ENCODE data around the gene CDO1. TPM values are rescaled to one million over a fixed set of nuclear protein-coding genes. Genes with fewer than 3 reads are reported as not detected.
A peak's percentile ranks its signal among the peaks of the same experiment; 100 is the strongest.

Gene CDO1
- polyA plus RNA-seq, 1 donor (not counting 4 experiments of a cell fraction or from before 2014, with no cell fraction given) = not detected

DNA sequence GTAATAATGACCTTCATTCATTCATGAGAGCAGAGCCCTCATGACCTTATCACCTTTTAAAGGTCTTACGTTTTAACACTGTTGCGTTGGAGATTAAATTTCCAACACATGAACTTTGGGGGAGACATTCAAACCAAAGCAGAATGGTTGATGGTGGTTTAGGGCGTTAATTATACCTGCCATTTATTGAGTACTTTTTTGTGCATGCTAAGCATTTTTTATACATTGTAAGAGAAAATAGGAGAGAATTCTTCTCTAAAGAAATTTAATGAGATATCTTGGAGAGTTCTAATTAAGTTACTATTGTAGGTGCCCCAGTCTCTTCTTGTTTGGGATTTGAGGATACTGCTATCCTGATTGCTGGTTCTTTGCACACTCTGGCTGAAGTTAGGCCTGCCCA, 37.7 kb upstream of the CDO1 start:
- H3K9me3 ChIP-seq (ENCODE audit: control insufficient read depth, low read depth, low read length) = no peaks in the 10 kb centered on the region
- H2AFZ ChIP-seq (ENCODE audit: control insufficient read depth, low read length) = no peak overlapping the region
- H3K9me1 ChIP-seq (ENCODE audit: control insufficient read depth, extremely low read depth, insufficient read depth, low read length) = no peaks in the 10 kb centered on the region
- no peaks in the 10 kb centered on the region for H4K20me1 ChIP-seq (ENCODE audit: control insufficient read depth, extremely low read depth, insufficient read depth, low read length)
- no peak overlapping the region for H3K9ac ChIP-seq (ENCODE audit: control insufficient read depth, extremely low read depth, insufficient read depth, low read length)
- peaks cover 96% of the 10 kb centered on the region for H3K79me2 ChIP-seq (ENCODE audit: control insufficient read depth, insufficient read depth, low read length)
- TF ChIP-seq CTCF (optimal IDR thresholded peaks at IDR 0.05 in 1 of 3, IDR thresholded peaks at IDR 0.05 in 1 of 3, conservative IDR thresholded peaks at IDR 0.05 in 1 of 3; ENCODE audit: extremely low read depth in 1 of 3, insufficient read depth in 2 of 3, low read length in 3 of 3) (no peak), EZH2 (IDR thresholded peaks at IDR 0.05; ENCODE audit: low read length) (no peak)
- no peaks in the 10 kb centered on the region for H3K27me3 ChIP-seq (ENCODE audit: control insufficient read depth, extremely low read depth, insufficient read depth, low read length)
- no peak overlapping the region for H3K4me2 ChIP-seq (ENCODE audit: control insufficient read depth, extremely low read depth, insufficient read depth, low read depth, low read length)
- dilution Hi-C loops (cut with MboI; ENCODE audit: extremely low pct_ligation_motif_present, low sequenced_read_pairs) = no loop called here
- FAIRE-seq = no peak
- no peak overlapping the region for H3K4me3 ChIP-seq (ENCODE audit: control insufficient read depth in 2 of 3, extremely low read depth in 1 of 3, insufficient read depth in 2 of 3, low read depth in 1 of 3, low read length in 3 of 3)
- peaks cover 23% of the 10 kb centered on the region for H3K4me1 ChIP-seq (ENCODE audit: control insufficient read depth, extremely low read depth, insufficient read depth, low read length)
- no peak for DNase-seq (ENCODE audit: low read depth, low spot score)
- no peaks in the 10 kb centered on the region for H3K36me3 ChIP-seq (ENCODE audit: control insufficient read depth in 2 of 2, extremely low read depth in 1 of 2, insufficient read depth in 2 of 2, low read length in 2 of 2)
- H3K27ac ChIP-seq (ENCODE audit: control insufficient read depth, insufficient read depth, low read length) = no peak overlapping the region

DNA sequence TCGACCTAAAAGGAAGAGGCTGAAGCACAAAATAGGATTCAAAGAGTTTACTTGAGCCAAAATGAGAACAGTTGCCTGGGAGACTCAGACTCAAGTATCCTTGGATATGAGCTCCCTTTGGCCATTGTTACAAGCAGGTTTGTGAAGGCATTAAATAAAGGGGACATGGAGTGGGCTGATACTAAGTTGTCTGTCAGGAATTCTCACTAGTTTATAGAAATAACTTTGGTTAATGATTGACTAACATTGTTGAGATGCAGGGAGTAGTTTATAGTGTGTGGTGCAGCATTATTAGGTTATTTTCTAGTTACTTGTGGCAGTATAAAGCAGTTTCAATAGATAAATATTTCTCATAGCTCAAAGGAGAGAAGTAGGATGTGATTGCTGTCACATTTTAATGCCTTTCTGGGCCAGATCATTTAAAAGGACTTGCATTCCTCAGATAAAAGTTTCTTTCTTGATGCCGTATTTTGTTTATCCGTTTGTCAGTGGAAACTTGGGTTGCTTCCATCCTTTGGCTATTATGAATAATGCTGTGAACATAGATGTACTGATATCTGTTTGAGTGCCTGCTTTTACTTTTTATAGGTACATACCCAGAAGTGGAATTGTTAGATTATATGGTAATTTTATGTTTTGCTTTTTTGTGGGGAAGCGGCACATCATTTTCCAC, 34.4 kb upstream of the CDO1 start:
- Histone ChIP-seq H2AFZ (ENCODE audit: control insufficient read depth, low read length) (no peak overlapping the region), H3K4me1 (ENCODE audit: control insufficient read depth, extremely low read depth, insufficient read depth, low read length) (peaks cover 15% of the 10 kb centered on the region), H3K4me3 (ENCODE audit: control insufficient read depth in 2 of 3, extremely low read depth in 1 of 3, insufficient read depth in 2 of 3, low read depth in 1 of 3, low read length in 3 of 3) (no peak overlapping the region), H3K4me2 (ENCODE audit: control insufficient read depth, extremely low read depth, insufficient read depth, low read depth, low read length) (peak overlapping the region; percentile 8), H3K36me3 (ENCODE audit: control insufficient read depth in 2 of 2, extremely low read depth in 1 of 2, insufficient read depth in 2 of 2, low read length in 2 of 2) (no peaks in the 10 kb centered on the region), H3K9ac (ENCODE audit: control insufficient read depth, extremely low read depth, insufficient read depth, low read length) (no peak overlapping the region), H3K9me3 (ENCODE audit: control insufficient read depth, low read depth, low read length) (no peaks in the 10 kb centered on the region), H3K27ac (ENCODE audit: control insufficient read depth, insufficient read depth, low read length) (no peak overlapping the region), H3K79me2 (ENCODE audit: control insufficient read depth, insufficient read depth, low read length) (peaks cover 93% of the 10 kb centered on the region), H4K20me1 (ENCODE audit: control insufficient read depth, extremely low read depth, insufficient read depth, low read length) (no peaks in the 10 kb centered on the region), H3K27me3 (ENCODE audit: control insufficient read depth, extremely low read depth, insufficient read depth, low read length) (no peaks in the 10 kb centered on the region), H3K9me1 (ENCODE audit: control insufficient read depth, extremely low read depth, insufficient read depth, low read length) (no peaks in the 10 kb centered on the region)
- DNase-seq (ENCODE audit: low read depth, low spot score) = no peak
- FAIRE-seq = no peak
- TF ChIP-seq CTCF (optimal IDR thresholded peaks at IDR 0.05 in 1 of 3, IDR thresholded peaks at IDR 0.05 in 1 of 3, conservative IDR thresholded peaks at IDR 0.05 in 1 of 3; ENCODE audit: extremely low read depth in 1 of 3, insufficient read depth in 2 of 3, low read length in 3 of 3) (no peak), EZH2 (IDR thresholded peaks at IDR 0.05; ENCODE audit: low read length) (no peak)
- dilution Hi-C loops (cut with MboI; ENCODE audit: extremely low pct_ligation_motif_present, low sequenced_read_pairs) = no loop called here
